K562 (cell line): ENCODE measurements around the gene GPR107. TPM values are rescaled to one million over a fixed set of nuclear protein-coding genes. Genes with fewer than 3 reads are reported as not detected.

Experiments
- ARID2 ChIP-seq: fragments of 450-650 bp; IDR thresholded peaks from 2 replicates; pipeline ENCODE4 v1.6.1; 2017; ENCODE audit warnings: antibody characterized with exemption, mild to moderate bottlenecking
- BMI1 ChIP-seq: fragments of 150-350 bp; IDR thresholded peaks from 2 replicates; pipeline ENCODE4 v1.6.1; 2014; ENCODE audit warnings: low read length
- CBFA2T2 ChIP-seq: fragments of 450-650 bp; conservative IDR thresholded peaks from 2 replicates; pipeline ENCODE4 v1.6.1; 2017; ENCODE audit warnings: mild to moderate bottlenecking
- CLOCK ChIP-seq: fragments of 250-450 bp; sonication (Bioruptor Pico); IDR thresholded peaks from 2 replicates; pipeline ENCODE4 v1.4.0; 2020; ENCODE audit warnings: mild to moderate bottlenecking, moderate library complexity, borderline replicate concordance
- ELF1 ChIP-seq: fragments of 200-800 bp; sonication (Bioruptor generic); IDR thresholded peaks from 2 replicates; pipeline ENCODE4 v1.6.1; 2016; ENCODE audit warnings: missing genetic modification characterization, missing compliant biosample characterization
- ESRRA ChIP-seq: fragments of 450-650 bp; IDR thresholded peaks from 2 replicates; pipeline ENCODE4 v1.6.1; 2014; ENCODE audit warnings: low read depth, mild to moderate bottlenecking, moderate library complexity, borderline replicate concordance
- GTF2A2 ChIP-seq: IDR thresholded peaks from 2 replicates; pipeline ENCODE4 v1.6.1; 2016; ENCODE audit warnings: mild to moderate bottlenecking, missing genetic modification characterization, missing compliant biosample characterization
- MITF ChIP-seq: IDR thresholded peaks from 2 replicates; pipeline ENCODE4 v1.6.1; 2014; ENCODE audit warnings: antibody characterized with exemption
- MXI1 ChIP-seq: IDR thresholded peaks from 2 replicates; pipeline ENCODE4 v1.6.1; 2011; ENCODE audit warnings: low read depth, mild to moderate bottlenecking, improper control_type of control experiment, low read length
- NCOA6 ChIP-seq: fragments of 450-650 bp; IDR thresholded peaks from 2 replicates; pipeline ENCODE4 v1.6.1; 2017; ENCODE audit warnings: mild to moderate bottlenecking
- POLR2H ChIP-seq: IDR thresholded peaks from 2 replicates; pipeline ENCODE4 v1.6.1; 2016; ENCODE audit warnings: missing genetic modification characterization, low read depth, mild to moderate bottlenecking, control low read depth, missing compliant biosample characterization, moderate library complexity
- PURB ChIP-seq: sonication (generic); formaldehyde crosslinking; IDR thresholded peaks from 2 replicates; pipeline ENCODE4 v1.9.0; 2021; ENCODE audit warnings: low read depth, mild to moderate bottlenecking, missing genetic modification reagents
- SP1 ChIP-seq: sonication (generic); formaldehyde crosslinking; IDR thresholded peaks from 2 replicates; pipeline ENCODE4 v1.8.1; 2022; ENCODE audit warnings: mild to moderate bottlenecking, missing genetic modification reagents
- SPI1 ChIP-seq: IDR thresholded peaks from 2 replicates; pipeline ENCODE4 v1.6.1; 2011; ENCODE audit warnings: low read depth, low read length, control low read depth, borderline replicate concordance
- VEZF1 ChIP-seq: fragments of 200-800 bp; sonication (Bioruptor generic); IDR thresholded peaks from 2 replicates; pipeline ENCODE4 v1.6.1; 2017; ENCODE audit warnings: missing genetic modification characterization, missing compliant biosample characterization
- ZBTB5 ChIP-seq: fragments of 450-650 bp; IDR thresholded peaks from 2 replicates; pipeline ENCODE4 v1.6.1; 2017; ENCODE audit warnings: antibody characterized with exemption
- ZEB2 ChIP-seq: fragments of 450-650 bp; IDR thresholded peaks from 2 replicates; pipeline ENCODE4 v1.6.1; 2016
- ZNF282 ChIP-seq: sonication (generic); formaldehyde crosslinking; IDR thresholded peaks from 2 replicates; pipeline ENCODE4 v1.8.1; 2023; ENCODE audit warnings: missing genetic modification reagents
- polyA plus RNA-seq, 8 experiments: library from polyadenylated mRNA; depleted of rRNA in 4 of 8; stranded (reverse) in 5 of 8; unstranded in 3 of 8; fragments of >200 nt; fragmentation: Nextera tagmentation in 2 of 8; fragmentation: Illumina TruSeq in 1 of 8; extraction: Ambion mirVana in 2 of 8; extraction: Trizol in 1 of 8; gene quantifications; 2 replicates each; pipeline versions ENCODE4 v1.2.1 to v1.2.3, GENCODE V29; 2011 to 2014; ENCODE audit warnings: inconsistent platforms in 1 of 8, missing spikeins in 1 of 8
- total RNA-seq, 7 experiments: library from RNA; depleted of rRNA in 6 of 7; stranded (reverse); fragments of >200 nt in 6 of 7; fragmentation: Illumina TruSeq in 2 of 7; extraction: Trizol in 2 of 7; gene quantifications; 2 replicates each; pipeline versions ENCODE4 v1.2.1 to v1.2.3, GENCODE V29; 2011 to 2021; ENCODE audit warnings: low replicate concordance in 1 of 7

The GPR107 gene
- total and polyA plus RNA-seq, 9 of the 15 experiments (the other 6 are each of a cell fraction or from before 2014, with no cell fraction given): 3.2 to 34.6 (median 14.4) TPM

GRCh38 chr9:130043654-130044623, 9.8 kb upstream of the GPR107 start (continued):
- no peak for TF ChIP-seq CLOCK (CRISPR knock-in tag)
- TF ChIP-seq PURB (CRISPR knock-in tag): no peak
- TF ChIP-seq ZNF282: 0 out of 2 replicates have a peak, but pooled peaks have one; percentile 47
- TF ChIP-seq ARID2: no peak
- TF ChIP-seq BMI1: no peak
- TF ChIP-seq ELF1 (tag): no peak
- TF ChIP-seq SPI1: no peak
- 0 out of 2 replicates have a peak, but pooled peaks have one; percentile 9 for TF ChIP-seq ESRRA
- no peak for TF ChIP-seq SP1 (CRISPR knock-in tag)
- no peak for TF ChIP-seq VEZF1
- TF ChIP-seq NCOA6: no peak
- TF ChIP-seq MXI1: no peak
- TF ChIP-seq ZBTB5: no peak
- no peak for TF ChIP-seq MITF
- TF ChIP-seq GTF2A2 (tag): no peak
- peak; percentile 60 for TF ChIP-seq CBFA2T2
- TF ChIP-seq ZEB2: no peak
- no peak for TF ChIP-seq POLR2H
